ENCODE measurements around the gene SLC7A6. TPM values are rescaled to one million over a fixed set of nuclear protein-coding genes. Genes with fewer than 3 reads are reported as not detected.

SLC7A6 gene
- total and polyA plus RNA-seq, 10 of the 15 experiments (the other 5 are each of a cell fraction or from before 2014, with no cell fraction given): 8.2 to 60.4 (median 28.6) TPM

GRCh38 chr16:68253721-68254120 is 10.6 kb upstream of the SLC7A6 start (continued):
- no peak for TF ChIP-seq MLLT1 (IDR thresholded peaks at IDR 0.05)
- no peak for TF ChIP-seq ESRRA (IDR thresholded peaks at IDR 0.05; ENCODE audit: low read length)
- TF ChIP-seq LARP7 (IDR thresholded peaks at IDR 0.05): no peak
- no peak for TF ChIP-seq NR2C1 (IDR thresholded peaks at IDR 0.05)
- no peak for TF ChIP-seq YBX1 (IDR thresholded peaks at IDR 0.05)
- no peak for TF ChIP-seq WRNIP1 (IDR thresholded peaks at IDR 0.05; ENCODE audit: borderline replicate concordance, low read depth, low read length)

GRCh38 chr16:68255712-68256111 is 8.6 kb upstream of the SLC7A6 start:
- Histone ChIP-seq H3K9me3 (replicated peaks; ENCODE audit: control insufficient read depth, insufficient read depth, low read length) (no peaks in the 10 kb centered on the region), H3K36me3 (ENCODE audit: control insufficient read depth in 2 of 2, insufficient read depth in 2 of 2, low read length in 1 of 2) (peaks cover 3 to 7% of the 10 kb centered on the region in 2 experiments; a peak in 3 of 4 replicates), H3K4me2 (ENCODE audit: control insufficient read depth, insufficient read depth) (no peak overlapping the region), H4K20me1 (ENCODE audit: control insufficient read depth, insufficient read depth) (no peaks in the 10 kb centered on the region), H2AFZ (ENCODE audit: control insufficient read depth, low read depth, low read length) (no peak overlapping the region), H3K4me1 (ENCODE audit: control insufficient read depth, insufficient read depth, low read length) (peaks cover 17% of the 10 kb centered on the region), H3K9ac (ENCODE audit: control insufficient read depth, insufficient read depth, low read length) (no peak overlapping the region), H3K79me2 (ENCODE audit: control insufficient read depth, insufficient read depth, low read length) (no peaks in the 10 kb centered on the region), H3K27me3 (replicated peaks in 1 of 2; ENCODE audit: control insufficient read depth in 2 of 2, insufficient read depth in 2 of 2, low read length in 1 of 2) (no peaks in the 10 kb centered on the region), H3K27ac (ENCODE audit: control insufficient read depth, insufficient read depth) (no peak overlapping the region), H3K4me3 (no peak overlapping the region)
- WGBS (ENCODE audit: insufficient coverage, insufficient replicate concordance, low lambda C conversion rate, missing lambda C conversion rate): 94% methylated on average over 18 of the region's 18 CpGs
- BruUV-seq (replicated peaks): no TSS peak
- ChIA-PET POLR2A (no interaction called here), SMC1A (ENCODE audit: uncharacterized antibody, unreplicated experiment) (interaction anchor here (1.4 kb wide), 1 partner anchor 64 kb away, joined by 3 read pairs; no protein-coding TSS in a partner anchor), CTCF (interaction anchor here (1.2 kb wide), 1 partner anchor 8 kb away, joined by 4 read pairs; no protein-coding TSS in a partner anchor), RAD21 (ENCODE audit: unreplicated experiment) (no interaction called here)
- ATAC-seq (no peak), FAIRE-seq (no peak), DNase-seq (ENCODE audit: low read depth, low spot score) (no peak)
- intact Hi-C loops (cut with micrococcal nuclease; ENCODE audit: unreplicated experiment): no loop called here
- in situ Hi-C loops (cut with MboI): loop anchor here (5.0 kb wide), 1 partner anchor 72 kb away; no protein-coding TSS in a partner anchor
- TF ChIP-seq CBFB (IDR thresholded peaks at IDR 0.05; ENCODE audit: low read depth) (no peak), CUX1 (IDR thresholded peaks at IDR 0.05; ENCODE audit: insufficient replicate concordance, low read depth, low read length) (no peak), ZSCAN29 (IDR thresholded peaks at IDR 0.05) (no peak), TAF1 (IDR thresholded peaks at IDR 0.05; ENCODE audit: borderline replicate concordance, low read depth, low read length) (no peak), SIX5 (IDR thresholded peaks at IDR 0.05; ENCODE audit: low read depth, low read length, severe bottlenecking) (no peak), HDAC6 (IDR thresholded peaks at IDR 0.05; ENCODE audit: unreplicated experiment) (no peak), RAD21 (IDR thresholded peaks at IDR 0.05; ENCODE audit: insufficient read depth, low read depth, low read length) (no peak), JUND (IDR thresholded peaks at IDR 0.05; ENCODE audit: low read depth, low read length) (no peak), KDM1A (IDR thresholded peaks at IDR 0.05; ENCODE audit: borderline replicate concordance) (no peak), BACH1 (IDR thresholded peaks at IDR 0.05; ENCODE audit: borderline replicate concordance) (no peak), RCOR1 (conservative IDR thresholded peaks at IDR 0.05; ENCODE audit: low read depth, low read length) (no peak), HDGF (IDR thresholded peaks at IDR 0.05) (no peak), NFIC (IDR thresholded peaks at IDR 0.05; ENCODE audit: low read depth, low read length) (no peak), EGR1 (IDR thresholded peaks at IDR 0.05; ENCODE audit: borderline replicate concordance in 1 of 2, low read depth in 2 of 2, low read length in 2 of 2) (no peak)

Measured in GM12878 (cell line).